NCI-H1105 treated with DMSO at 0.1 percent for 48 hours (cell line): ENCODE data around the gene MAPRE2.

ENCODE experiments used
- DNase-seq: peaks from one replicate; lab custom pipeline; 2025; lab: John Stamatoyannopoulos, UW

The MAPRE2 gene

DNA sequence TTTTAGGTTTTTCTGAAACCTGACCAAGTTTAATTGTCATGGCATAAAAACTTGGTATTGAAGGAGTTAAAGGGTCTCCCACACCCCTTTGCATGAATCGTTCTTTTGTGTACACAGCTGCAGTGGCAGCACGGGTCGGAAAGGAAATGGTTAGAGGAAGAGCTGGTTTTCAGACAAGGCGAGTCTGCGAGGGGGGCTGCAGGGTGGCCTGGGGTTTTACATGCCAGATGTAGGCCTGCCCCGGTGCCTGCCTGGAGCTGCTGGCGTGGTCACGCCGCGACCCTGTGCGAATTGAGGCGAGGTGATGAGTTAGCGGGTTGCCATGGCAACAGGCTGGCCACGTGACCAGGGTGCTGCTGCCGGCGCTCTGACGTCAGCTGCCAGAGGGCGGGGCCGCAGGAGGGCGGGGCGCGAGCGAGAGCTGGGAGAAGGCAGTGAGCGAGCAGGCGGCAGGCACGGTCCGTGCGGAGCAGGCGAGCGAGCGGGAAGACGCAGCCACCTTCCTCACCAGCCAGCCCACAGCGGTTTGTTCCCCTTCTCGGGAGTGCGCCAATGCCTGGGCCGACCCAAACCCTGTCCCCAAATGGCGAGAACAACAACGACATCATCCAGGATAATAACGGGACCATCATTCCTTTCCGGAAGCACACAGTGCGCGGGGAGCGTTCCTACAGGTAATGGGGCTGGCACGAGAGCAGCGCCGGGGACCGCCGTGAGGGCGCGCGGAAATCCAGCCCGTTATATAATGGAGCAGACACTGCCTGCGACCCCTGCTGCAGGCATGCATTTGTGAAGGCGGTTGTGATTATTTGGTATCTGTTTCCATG is at the start of gene MAPRE2:
TSS of gene MAPRE2 (plus strand) at position 426 of the 827 bp plus-strand sequence. CDS start at position 553, 127 bp downstream.
- peak; percentile 98 for DNase-seq

DNA sequence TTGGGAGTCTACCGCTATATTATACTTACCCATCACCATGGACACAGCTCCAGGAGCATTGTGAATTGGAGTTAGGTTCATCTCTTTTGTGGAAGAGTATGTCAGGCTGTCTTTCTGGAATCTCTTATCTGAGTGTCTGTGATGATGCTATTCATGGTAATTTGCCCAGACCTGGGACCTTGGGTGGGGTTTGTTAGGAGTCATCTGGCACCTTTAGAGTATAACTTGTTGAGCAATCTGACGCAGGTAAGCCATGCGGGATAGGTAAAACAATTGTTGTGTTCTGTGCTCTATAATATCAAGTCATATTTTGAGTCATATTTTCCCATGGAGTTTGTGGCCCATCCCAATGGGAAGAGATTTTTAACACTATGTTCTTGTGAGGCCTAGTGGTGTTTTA is 49.7 kb upstream of the MAPRE2 start:
- no peak for DNase-seq

DNA sequence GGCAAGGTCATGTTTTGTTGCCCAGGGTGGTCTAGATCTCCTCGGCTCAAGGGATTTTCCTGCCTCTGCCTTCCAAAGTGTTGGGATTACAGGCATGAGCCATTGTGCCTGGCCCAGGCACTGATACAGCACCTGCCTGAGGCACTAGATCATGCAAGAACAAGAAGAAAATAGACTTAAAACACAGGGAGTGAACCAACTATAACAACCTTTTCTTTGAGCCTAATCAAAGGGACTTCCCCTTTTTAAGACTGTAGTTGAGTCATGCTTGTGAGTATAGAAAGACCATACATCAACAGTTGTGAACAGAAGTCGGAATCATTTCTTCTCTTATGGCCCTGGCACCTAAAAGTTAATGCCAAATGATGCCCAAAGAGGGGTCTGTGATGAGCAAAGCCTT is 47.9 kb upstream of the MAPRE2 start:
- no peak for DNase-seq

DNA sequence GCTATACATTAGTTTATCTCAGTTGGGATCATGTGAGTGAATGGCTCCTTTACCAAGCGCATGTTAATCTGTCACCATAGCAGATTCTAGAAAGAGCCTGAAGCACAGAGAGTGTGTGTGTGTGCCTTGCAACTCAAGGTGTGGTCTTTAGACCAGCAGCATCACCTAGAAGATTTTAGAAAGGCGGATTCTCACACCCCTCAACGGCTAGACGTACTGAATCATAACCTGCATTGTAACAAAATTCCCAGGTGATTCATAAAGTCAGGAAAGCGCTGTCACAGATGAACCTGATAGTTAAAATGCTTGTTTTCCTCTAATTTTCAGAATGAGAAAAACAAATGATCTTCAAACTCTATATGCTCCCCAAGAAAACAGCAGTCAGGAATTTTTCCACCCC is 45.5 kb upstream of the MAPRE2 start:
- no peak for DNase-seq

DNA sequence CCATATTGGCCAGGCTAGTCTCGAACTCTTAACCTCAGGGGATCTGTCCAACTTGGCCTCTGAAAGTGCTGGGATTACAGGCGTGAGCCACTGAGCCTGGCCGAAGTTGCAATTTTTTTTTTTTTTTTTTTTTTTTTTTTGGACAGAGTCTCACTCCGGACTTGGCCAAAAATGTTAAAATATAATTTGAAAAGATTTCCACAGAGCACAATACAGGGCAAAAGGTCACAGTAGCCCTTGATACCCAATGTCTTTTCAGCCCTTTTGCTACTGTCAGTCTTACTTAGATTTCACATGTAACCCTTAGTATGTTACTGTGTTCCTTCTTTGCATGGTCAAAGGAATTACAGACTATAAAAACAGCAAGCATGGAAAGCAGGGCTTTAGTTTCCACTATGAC is 42.6 kb upstream of the MAPRE2 start:
- no peak for DNase-seq

DNA sequence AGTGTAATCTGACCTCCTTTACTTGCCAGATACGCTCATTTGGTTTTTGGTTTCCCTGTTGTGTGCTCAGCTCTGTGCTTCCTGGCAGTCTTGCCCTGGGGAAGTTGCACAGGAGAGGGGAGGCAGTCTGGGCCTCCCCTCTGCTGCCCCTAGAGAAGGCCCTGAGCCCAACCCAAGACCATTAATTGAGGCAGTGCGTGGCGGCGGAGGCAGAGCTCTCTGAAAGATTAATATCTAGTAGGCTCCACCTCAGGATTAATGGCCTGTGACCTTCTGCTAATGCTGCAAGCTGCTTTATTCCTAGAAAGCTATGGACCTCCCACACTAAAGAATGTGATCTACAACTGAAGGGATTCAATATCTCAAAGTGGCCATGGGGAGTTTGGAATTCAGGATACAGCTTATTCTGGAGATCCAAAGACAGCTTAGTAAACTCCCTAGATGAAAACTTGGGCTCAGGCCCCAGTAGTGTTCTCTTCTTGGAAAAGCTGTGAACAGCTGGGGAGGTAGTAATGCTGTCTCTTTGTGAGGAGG is 41.4 kb upstream of the MAPRE2 start:
- DNase-seq, result no peak

DNA sequence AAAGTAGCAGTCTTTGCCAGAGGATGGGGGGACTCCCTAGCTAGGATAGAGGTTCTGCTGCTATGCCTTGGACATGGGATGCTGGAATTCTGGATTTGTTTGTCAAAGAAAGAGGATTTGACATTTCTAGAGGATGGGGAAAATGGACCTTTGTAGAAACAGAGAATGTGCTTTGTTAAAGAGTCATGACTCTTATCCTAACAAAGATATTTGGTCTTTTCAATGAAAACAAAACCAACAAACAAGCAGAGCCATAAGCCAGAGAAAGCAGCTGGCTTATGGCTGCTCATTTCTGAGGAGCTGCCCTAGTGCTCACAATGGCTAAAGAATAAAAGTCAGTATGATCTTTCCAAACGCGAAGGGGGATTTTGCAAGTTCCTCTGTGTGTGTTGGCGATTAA is 40.8 kb upstream of the MAPRE2 start:
- DNase-seq, result no peak

DNA sequence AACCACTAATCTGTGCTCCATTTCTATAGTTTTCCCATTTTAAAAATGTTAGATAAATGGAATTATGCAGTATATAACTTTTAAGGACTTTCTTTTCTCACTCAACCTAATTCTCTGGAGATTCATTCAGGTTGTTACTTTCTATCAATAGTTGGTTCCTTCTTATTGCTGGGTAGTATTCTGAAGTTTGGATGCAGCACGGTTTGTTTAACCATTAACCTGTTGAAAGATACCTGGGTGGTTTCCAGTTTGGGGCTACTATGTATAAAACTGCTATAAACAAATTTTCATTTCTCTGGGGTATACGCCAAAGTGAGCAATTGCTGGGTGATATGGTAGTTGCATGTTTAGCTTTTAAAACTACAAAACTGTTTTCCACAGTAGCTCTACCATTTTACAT is 39.1 kb upstream of the MAPRE2 start:
- DNase-seq, result no peak

DNA sequence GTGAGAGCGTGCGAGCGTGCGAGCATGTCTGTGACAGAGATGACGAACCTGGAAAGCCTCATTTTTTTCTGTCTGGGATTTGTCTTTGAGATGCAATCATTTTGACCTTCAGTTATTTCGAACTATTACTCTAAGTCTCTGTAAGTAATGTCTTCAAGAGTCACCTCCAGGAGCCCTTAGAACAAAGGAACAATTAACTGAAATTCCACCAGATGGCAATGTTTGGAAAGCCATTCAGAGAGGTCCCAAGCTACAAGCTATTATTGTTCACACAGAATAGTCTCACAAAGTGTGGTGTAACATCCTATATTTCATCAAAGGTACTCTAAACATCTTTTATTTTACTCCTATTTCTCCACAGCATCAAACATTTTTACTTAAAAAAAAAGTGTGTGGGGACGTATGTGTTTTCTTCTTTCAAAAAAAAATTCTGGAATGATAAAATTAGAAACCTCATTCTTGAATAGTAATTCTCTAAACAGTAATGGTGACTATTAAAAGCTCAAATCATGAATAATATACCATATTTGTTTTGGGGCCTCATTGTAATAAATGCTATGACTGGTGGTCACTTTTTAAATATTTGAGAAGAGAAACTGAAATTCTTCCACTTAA is 35.1 kb upstream of the MAPRE2 start:
- peak; percentile 64 for DNase-seq

DNA sequence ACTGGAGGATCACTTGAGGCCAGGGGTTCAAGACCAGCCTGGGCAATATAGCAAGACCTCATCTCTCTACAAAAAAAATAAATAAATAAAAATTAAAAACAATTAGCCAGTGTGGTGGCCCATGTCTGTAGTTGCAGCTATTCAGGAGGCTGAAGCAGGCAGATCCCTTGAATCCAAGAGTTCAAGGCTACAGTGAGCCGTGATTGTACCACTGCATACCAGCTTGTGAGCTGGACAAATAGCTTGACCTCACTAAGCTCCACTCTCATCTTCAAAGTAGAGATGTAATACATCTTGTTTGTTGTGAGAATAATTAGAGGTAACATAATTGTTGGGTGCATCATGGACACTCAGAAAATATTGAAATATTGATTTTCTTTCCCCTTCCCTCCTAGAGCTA is 31.1 kb upstream of the MAPRE2 start:
- no peak for DNase-seq

DNA sequence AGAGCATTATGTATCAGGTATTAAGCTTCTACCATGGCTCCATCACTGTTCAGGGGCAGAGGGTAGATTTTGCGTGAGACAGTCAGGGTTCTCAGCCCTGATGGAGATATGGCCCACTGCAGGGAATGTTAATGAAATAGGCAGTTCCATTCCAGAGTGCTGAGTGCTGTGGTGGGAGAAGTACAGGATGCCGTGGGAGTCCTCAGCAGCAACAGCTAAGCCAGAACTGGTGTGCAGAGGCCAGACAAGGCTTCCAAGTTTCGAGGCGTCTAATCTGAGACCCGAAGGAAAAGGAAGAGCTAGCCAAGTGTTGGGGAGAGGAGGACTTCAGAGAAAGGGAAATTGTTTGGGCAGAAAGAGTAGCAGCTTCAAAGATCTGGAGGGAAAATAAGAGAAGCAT is 30.2 kb upstream of the MAPRE2 start:
- no peak for DNase-seq

DNA sequence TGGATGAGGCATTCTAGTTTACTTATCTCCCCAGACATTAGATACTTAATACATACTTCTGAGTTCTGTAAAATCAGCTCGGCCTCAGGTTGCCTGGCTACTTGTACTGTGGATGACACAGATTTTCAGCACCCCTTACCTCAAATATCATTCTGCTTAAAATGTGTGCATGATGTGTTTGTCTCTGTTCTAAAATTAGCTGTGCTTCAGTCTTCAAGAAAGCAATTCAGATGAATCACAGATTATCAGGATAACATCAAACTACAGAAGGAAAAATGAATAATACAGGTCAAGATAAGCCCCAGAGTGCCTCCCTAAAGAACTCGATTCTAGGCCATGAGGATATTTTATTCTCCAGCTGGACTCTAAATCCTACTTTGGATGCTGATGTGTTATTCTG is 21.3 kb upstream of the MAPRE2 start:
- no peak for DNase-seq

DNA sequence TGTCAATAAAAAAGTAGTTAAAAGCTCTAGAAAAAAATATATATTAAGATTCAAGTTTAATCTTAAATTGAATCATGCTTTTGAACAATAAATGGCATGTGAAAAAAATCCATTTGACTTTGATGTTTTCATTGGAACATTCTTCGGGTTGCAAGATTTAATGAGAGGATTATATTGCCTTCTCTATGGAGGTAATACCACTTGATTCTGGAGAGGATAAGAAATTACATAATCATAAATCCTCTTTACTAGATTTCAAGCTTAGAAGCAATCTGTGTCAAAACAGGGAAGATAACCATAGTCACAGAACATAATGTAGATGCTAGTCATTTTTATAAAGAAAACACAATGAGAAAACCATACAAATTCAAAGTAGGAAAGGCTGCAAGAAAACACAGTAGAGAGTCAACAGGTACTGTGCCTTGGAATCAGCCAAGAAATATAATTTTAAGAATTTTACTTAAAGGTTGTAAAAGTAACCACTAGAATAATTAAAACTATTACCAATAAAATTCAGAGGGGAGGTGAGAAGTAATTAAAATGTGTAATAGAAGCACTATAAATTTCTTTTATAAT is 18.7 kb upstream of the MAPRE2 start:
- DNase-seq, result no peak

DNA sequence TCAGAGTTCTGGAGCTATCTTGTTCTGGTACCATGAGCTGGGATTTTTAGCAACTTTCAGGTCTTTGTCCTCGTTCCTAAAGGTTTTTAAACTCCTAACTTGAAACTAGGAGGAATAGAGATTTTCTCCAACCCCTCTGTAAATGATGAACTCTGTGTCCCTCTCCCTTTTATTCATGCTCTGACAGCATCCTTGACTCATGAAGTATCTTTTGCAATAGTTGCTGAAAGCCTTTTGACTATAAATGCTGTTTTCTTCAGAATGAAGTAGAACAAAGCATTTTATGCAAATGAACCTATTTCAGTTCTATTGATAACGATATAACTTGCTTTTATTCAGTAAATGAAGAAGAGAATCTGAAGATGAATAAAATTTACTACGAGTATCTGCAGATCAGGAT is 17.0 kb upstream of the MAPRE2 start:
- DNase-seq, result no peak

DNA sequence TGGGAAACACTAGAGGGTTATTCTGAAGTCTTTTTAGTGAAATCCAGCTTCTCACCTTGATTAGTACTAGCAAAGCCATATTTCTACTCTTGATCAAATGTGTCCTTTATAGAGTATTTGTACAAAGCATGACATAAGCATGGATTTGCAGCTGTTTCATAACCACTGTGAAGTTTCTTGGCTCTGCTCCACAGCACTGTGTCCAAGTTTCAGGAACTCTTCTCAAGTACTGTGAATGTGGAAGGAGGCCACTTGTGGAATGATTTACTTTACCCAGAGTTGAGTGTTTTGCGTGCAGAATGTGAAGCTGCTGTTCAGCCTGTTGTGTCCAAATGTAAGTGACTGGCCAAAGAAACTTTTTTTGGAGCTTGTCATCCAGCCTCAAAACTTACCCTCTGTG is 16.2 kb upstream of the MAPRE2 start:
- DNase-seq, result no peak

DNA sequence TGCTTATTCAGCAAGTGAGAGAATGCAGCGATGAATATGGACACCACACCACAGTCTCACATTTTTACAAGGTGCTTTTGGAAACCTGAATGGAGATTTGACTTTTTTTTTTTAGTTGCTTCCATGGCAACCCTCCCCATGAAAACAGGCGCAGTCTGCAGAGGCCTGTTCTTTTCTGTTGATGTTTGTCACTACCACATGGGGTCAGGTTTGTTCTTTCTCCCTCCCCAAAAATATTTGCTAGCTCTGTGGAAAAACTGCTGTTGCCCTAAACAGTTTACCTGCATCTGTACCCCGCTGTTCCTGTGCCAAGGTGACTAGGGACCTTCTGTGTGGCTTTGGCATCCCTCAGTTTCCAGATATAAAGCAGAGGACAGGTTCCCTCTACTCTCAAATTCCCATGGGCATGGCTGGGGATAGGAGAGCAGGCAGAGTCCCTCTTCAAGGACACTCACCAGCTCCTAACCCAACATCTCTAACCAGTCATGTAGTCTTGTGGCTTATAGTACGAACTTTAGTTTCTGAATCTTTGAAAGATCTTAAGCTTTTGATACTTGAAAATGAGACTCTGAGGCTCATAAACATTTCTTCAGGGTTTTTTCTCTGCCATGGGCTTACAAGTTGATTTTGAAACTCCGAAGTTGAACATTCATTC is 14.7 kb upstream of the MAPRE2 start:
- peak; percentile 25 for DNase-seq

DNA sequence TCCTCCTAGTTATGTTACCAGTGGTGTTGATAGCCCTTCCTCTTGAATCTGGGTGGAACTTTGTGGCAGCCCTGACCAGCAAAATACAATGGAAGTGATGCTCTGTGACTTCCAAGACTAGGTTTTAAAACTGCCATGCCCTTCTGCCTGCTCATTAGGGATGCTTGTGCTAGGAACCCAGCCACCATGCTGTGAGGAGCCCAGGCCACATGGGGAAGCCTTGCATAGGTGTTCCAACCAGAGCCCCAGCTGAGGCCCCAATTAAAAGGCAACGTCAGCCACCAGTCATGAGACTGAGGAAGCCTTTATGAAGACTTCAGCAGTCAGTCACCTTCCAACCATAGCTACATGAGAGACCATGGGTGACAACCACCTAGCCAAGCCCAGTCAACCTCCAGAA is 14.0 kb upstream of the MAPRE2 start:
- no peak for DNase-seq

DNA sequence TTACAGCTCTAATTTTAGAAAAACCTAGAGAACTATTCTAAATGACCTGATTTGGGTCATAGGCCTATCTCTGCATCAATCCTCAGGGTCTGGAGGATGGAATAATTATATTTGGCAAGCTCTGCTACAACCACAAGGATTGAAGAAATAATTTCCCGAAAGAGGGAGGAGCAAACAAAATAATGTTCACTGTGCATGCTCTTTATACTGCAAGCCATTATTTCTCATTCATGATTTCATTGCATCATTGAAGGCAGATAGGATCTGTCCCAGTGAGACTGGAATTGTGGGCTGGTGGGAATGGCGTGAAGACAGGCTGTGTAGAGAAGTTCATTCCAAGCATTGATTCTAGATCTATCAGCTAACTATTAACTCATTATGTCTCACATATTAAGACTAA is 12.7 kb upstream of the MAPRE2 start:
- DNase-seq, result no peak

DNA sequence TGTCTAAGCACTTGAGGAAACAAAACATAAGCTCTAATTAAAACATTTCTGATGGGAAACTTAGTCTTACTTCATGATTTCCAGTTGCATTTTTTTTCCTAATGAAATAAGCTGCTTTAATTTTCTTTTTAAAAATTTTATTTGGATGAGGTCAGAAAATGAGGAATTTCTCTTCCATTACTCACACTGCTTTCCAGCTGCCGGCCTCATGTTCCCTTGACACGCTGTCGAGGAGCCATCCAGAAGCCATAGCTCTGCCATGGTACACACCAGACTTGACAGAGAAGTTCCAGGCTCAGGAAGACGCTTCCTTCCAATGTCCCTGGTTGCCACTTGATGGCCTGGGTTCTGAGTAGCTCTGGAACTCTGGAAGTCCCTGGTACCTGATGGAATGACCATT is 12.1 kb upstream of the MAPRE2 start:
- no peak for DNase-seq

DNA sequence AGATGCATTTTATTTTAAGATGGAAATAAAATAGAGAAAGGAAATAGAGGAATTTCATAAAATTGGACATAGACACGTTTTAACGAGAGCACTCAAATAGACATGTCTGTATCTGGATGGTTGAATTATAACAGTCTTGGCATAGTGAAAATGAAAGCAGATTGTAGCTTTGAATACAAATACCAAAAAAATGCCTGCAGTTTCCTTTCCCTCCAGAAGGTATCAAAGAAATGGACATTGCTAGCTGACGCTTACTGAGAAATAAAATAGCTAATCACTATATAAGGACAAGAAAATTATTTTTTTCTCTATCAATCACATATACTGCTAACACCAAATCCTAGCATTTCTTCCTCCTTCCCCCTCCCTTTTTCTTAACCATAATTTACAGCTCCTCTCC is 11.4 kb upstream of the MAPRE2 start:
- DNase-seq, result no peak

DNA sequence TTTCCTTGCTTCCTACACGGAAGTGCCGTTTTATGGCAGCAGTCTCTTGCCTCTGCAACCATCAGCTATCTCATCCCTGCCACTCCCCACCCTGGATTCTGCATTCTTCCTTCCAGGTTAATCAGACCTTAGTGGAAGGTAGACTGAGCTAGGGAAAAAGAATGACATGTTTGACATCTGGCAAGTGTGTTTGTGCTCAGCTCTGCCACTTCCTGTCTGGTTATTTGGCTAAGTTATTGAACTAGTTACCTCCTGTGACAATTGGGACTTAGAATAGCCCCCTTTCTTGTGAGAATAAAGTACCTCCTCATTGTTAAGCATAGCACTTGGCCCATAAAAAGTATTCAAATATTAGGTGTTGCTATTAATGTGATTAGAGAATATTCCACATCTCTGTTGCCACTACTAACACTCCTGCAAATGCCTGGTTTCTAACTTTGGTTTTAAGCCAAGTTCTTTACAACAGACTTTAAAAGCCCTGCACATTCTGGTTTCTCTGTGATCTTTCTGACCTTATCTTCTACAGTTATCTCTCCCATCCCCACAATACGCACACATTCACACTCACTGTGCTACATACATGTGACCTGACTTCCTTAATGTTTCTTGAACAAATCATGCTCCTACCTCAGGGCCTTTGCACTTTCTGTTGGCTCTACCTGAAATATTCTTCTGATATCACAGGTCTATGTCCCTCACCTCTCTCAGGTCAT is 10.8 kb upstream of the MAPRE2 start:
- DNase-seq, result no peak

DNA sequence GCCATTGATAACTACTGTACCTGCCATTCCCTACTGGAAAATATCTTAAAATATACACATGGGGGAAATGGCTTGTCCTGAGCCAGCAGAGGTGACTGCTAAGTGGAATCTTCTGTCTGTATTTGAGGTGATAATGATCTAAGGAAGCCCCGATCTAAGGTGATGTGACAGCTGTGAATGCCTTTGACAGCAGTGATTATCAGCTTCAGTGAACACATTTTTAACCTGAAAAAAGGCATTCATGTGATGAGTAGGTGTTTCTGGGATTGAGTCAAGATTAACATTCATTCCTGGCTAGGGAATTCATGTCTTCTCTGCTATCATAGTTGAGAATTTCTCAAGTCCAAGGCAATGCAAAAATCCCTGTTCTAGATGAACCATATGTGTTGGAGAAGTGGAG is 9.1 kb upstream of the MAPRE2 start:
- no peak for DNase-seq
